ENCODE measurements around the gene CACNB3. TPM values are rescaled to one million over a fixed set of nuclear protein-coding genes. Genes with fewer than 3 reads are reported as not detected.

The CACNB3 gene
- polyA plus RNA-seq, 3 donors = 0.84 to 6.3 (median 1.5) TPM

DNA sequence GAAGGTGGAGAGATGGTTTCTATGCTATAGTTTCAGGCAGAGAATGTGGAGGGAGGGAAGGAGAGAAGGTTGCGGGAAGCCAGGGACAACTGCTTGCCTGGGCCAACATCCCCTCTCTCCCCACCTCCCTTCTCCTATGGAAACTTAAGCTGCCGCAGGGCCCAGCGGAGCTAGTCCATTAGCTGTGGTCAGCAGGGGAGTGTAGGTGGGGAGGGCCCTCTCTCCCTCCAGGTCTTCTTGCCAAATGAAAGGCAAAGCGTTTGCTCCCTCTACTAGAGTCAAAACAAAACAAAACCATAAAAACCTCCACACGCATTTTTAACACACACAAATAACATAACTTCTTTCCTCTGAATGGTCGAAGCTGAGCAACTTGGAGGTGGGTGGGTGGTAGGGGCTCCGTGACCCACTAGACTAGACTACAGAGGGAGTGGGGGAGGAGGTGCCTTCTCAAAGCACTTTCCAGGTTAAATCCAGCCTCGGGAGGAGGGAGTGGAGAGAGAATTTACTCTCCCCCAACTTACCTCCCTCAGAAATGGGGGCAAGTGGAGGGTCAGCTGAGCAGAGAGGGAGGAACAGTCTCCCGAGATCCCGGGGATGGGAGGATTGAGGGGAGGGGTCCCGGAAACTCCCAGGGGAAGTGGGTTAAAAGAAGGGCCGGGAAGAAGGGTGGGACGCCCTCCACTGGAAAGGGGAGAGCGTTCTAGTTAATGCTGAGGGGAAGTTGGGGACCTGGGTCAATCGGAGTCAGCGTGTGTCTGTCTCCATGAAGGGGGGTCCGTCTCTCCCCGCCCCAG, 4.6 kb upstream of the CACNB3 start:
- Histone ChIP-seq H3K36me3 (replicated peaks in 1 of 2; ENCODE audit: control insufficient read depth in 1 of 2, insufficient read depth in 2 of 2, low read length in 2 of 2) (no peaks in the 10 kb centered on the region), H2AFZ (ENCODE audit: insufficient read depth, low read depth, low read length, poor library complexity, severe bottlenecking) (peak overlapping the region; percentile 100), H4K20me1 (ENCODE audit: insufficient read depth, low read length) (no peaks in the 10 kb centered on the region), H3K4me2 (replicated peaks; ENCODE audit: extremely low read depth, low read length, poor library complexity, severe bottlenecking) (peak overlapping the region; percentile 98), H3K4me3 (replicated peaks in 1 of 3; ENCODE audit: low read depth in 2 of 3, low read length in 3 of 3) (peak overlapping the region; percentile 53 to 95 (median 66)), H3K4me1 (ENCODE audit: control insufficient read depth in 1 of 2, insufficient read depth in 2 of 2, low read length in 2 of 2) (peaks cover 25 to 34% of the 10 kb centered on the region in 2 donors), H3K9me3 (replicated peaks in 1 of 2; ENCODE audit: control insufficient read depth in 1 of 2, insufficient read depth in 1 of 2, low read length in 2 of 2) (no peaks in the 10 kb centered on the region), H3K9ac (ENCODE audit: insufficient read depth, low read length, poor library complexity, severe bottlenecking) (peak overlapping the region; percentile 69), H3K79me2 (ENCODE audit: insufficient read depth, low read length) (no peaks in the 10 kb centered on the region), H3K27ac (ENCODE audit: low read depth in 1 of 2, low read length in 2 of 2) (no peak overlapping the region), H3K27me3 (ENCODE audit: control insufficient read depth in 2 of 2, insufficient read depth in 2 of 2, low read length in 2 of 2) (peaks cover 11 to 22% of the 10 kb centered on the region in 2 donors)
- Mint-ChIP-seq H3K4me1 (peaks cover 33% of the 10 kb centered on the region), H3K4me3 (peak overlapping the region; percentile 96 to 99), H3K36me3 (peaks cover 0 to 7% of the 10 kb centered on the region in 2 donors), H3K27ac (peak overlapping the region in 2 of 7 donors; percentile 63 to 64), H3K9me3 (peaks cover 0 to 5% (median 0%) of the 10 kb centered on the region in 7 donors), H3K27me3 (ENCODE audit: low read depth in 3 of 3) (peaks cover 18 to 31% (median 29%) of the 10 kb centered on the region in 3 donors)
- intact Hi-C loops (cut with micrococcal nuclease) = no loop called here
- DNase-seq = peak in 2 of 3 donors; percentile 21 to 23
- no peak for TF ChIP-seq CTCF (IDR thresholded peaks at IDR 0.05)
- WGBS (ENCODE audit: insufficient coverage) = 3% methylated on average over 8 of the region's 18 CpGs

DNA sequence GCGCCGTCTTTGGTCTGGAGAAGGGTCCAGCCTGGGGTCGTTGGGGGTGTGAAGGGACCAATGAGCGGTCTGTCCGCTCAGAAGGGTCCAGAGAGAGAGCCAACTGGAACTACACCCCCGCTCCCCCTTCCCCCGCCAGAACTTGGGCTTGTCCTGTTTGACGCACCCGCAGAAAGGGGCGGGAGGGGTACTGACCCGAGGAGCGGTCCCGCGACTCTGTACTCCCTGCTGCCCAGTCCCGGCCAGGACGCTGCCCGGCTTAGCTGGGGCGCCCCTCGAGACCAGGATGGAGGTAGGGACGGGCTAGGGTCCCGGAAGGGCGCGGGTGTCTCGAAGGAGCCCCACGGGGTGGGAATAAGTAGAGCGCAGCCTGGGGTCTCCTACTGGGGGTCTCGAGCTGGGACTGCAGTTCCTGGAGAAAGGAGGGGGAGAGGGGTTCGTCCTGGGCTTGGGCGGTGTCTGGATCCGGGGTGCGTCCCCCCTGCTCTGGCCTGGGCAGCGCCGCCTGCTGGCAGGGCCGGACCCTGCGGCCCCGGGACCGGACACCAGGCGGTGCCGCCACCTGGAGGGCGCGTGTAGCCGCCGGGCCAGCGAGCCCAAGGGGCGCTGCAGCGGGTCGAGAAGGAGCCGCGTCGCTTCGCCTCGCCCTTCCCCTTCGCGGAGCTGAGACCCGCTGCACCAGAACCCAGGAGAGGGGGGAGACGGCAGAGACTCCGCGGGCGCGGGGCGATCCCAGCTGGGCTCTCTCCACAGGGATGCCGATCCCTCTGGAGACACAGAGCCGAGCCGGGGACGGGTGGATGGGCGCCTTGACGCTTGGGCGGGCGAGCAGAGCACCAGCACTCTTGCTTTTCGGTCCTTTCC, 3.8 kb upstream of the CACNB3 start:
- peak overlapping the region in 1 of 2 donors; percentile 66 for H3K27ac ChIP-seq (ENCODE audit: low read depth in 1 of 2, low read length in 2 of 2)
- peak; percentile 66 to 74 (median 73) for DNase-seq
- H4K20me1 ChIP-seq (ENCODE audit: insufficient read depth, low read length) = no peaks in the 10 kb centered on the region
- Mint-ChIP-seq H3K4me1 (peaks cover 35% of the 10 kb centered on the region), H3K36me3 (peaks cover 0 to 7% of the 10 kb centered on the region in 2 donors), H3K27me3 (ENCODE audit: low read depth in 3 of 3) (peaks cover 26 to 39% (median 37%) of the 10 kb centered on the region in 3 donors), H3K27ac (peak overlapping the region in 4 of 7 donors; percentile 58 to 78 (median 76)), H3K4me3 (peak overlapping the region; percentile 96 to 99), H3K9me3 (peaks cover 0 to 5% (median 0%) of the 10 kb centered on the region in 7 donors)
- peak overlapping the region; percentile 69 for H3K9ac ChIP-seq (ENCODE audit: insufficient read depth, low read length, poor library complexity, severe bottlenecking)
- no peaks in the 10 kb centered on the region for H3K9me3 ChIP-seq (replicated peaks in 1 of 2; ENCODE audit: control insufficient read depth in 1 of 2, insufficient read depth in 1 of 2, low read length in 2 of 2)
- H2AFZ ChIP-seq (ENCODE audit: insufficient read depth, low read depth, low read length, poor library complexity, severe bottlenecking) = peak overlapping the region; percentile 100
- peak overlapping the region; percentile 53 to 95 (median 66) for H3K4me3 ChIP-seq (replicated peaks in 1 of 3; ENCODE audit: low read depth in 2 of 3, low read length in 3 of 3)
- no peaks in the 10 kb centered on the region for H3K36me3 ChIP-seq (replicated peaks in 1 of 2; ENCODE audit: control insufficient read depth in 1 of 2, insufficient read depth in 2 of 2, low read length in 2 of 2)
- WGBS (ENCODE audit: insufficient coverage) = under 1% methylated on average over 63 of the region's 70 CpGs
- peaks cover 25 to 39% of the 10 kb centered on the region in 2 donors for H3K4me1 ChIP-seq (ENCODE audit: control insufficient read depth in 1 of 2, insufficient read depth in 2 of 2, low read length in 2 of 2)
- peak overlapping the region; percentile 98 for H3K4me2 ChIP-seq (replicated peaks; ENCODE audit: extremely low read depth, low read length, poor library complexity, severe bottlenecking)
- TF ChIP-seq CTCF (IDR thresholded peaks at IDR 0.05) = peak; percentile 100
- no peaks in the 10 kb centered on the region for H3K79me2 ChIP-seq (ENCODE audit: insufficient read depth, low read length)
- intact Hi-C loops (cut with micrococcal nuclease) = no loop called here
- H3K27me3 ChIP-seq (ENCODE audit: control insufficient read depth in 2 of 2, insufficient read depth in 2 of 2, low read length in 2 of 2) = peaks cover 17 to 30% of the 10 kb centered on the region in 2 donors

Data from CD14-positive monocyte (primary cell).